Measurements from ENCODE around the gene RANBP17.

- TF ChIP-seq IRF3 (IDR thresholded peaks at IDR 0.05; ENCODE audit: low read depth, low read length) (no peak), NFIC (IDR thresholded peaks at IDR 0.05; ENCODE audit: borderline replicate concordance) (no peak), MAX (IDR thresholded peaks at IDR 0.05; ENCODE audit: low read depth) (no peak), POLR2AphosphoS5 (IDR thresholded peaks at IDR 0.05; ENCODE audit: low read depth, low read length) (no peak), RAD21 (IDR thresholded peaks at IDR 0.05; ENCODE audit: low read length) (no peak), CTCF (IDR thresholded peaks at IDR 0.05) (no peak), MEF2A (IDR thresholded peaks at IDR 0.05; ENCODE audit: borderline replicate concordance, low read depth) (no peak), YY1 (IDR thresholded peaks at IDR 0.05; ENCODE audit: low read depth) (no peak), FOXM1 (IDR thresholded peaks at IDR 0.05; ENCODE audit: low read depth) (no peak)
These were observed 267.5 kb downstream of the RANBP17 start for GRCh38 chr5:171129308-171129707.

Measured in SK-N-SH (cell line).